ENCODE data around the gene MUC5AC.

Gene MUC5AC

DNA sequence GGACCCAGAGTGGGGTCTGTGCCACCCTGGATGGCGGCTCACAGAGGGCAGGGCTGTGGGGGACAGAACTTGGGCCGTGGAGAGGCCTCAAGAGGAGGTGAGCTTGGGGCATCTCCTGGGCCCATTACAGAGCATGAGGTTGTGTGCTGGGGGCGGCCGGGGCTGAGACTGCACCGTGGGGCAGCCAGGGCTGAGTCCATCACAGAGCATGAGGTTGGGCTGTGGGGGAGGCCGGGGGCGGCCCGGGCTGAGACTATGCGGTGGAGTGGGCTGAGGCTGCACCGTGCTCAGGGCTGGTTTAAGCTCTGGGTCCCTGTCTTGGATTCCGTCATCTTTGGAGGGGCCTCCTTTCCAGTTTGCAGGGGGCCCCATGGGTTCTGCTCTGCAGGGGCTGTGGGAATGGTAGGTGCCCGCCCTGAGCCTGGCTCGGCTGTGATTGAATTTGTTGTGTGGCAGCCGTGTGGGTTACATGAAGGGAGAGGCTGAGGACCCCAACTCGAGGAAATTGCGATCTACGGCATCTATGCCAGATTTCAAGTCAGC, 38.1 kb upstream of the MUC5AC start:
- H3K4me3 ChIP-seq (ENCODE audit: low read depth, low read length): no peak overlapping the region
- TF ChIP-seq, protein P1, sequence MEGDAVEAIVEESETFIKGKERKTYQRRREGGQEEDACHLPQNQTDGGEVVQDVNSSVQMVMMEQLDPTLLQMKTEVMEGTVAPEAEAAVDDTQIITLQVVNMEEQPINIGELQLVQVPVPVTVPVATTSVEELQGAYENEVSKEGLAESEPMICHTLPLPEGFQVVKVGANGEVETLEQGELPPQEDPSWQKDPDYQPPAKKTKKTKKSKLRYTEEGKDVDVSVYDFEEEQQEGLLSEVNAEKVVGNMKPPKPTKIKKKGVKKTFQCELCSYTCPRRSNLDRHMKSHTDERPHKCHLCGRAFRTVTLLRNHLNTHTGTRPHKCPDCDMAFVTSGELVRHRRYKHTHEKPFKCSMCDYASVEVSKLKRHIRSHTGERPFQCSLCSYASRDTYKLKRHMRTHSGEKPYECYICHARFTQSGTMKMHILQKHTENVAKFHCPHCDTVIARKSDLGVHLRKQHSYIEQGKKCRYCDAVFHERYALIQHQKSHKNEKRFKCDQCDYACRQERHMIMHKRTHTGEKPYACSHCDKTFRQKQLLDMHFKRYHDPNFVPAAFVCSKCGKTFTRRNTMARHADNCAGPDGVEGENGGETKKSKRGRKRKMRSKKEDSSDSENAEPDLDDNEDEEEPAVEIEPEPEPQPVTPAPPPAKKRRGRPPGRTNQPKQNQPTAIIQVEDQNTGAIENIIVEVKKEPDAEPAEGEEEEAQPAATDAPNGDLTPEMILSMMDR (IDR thresholded peaks at IDR 0.05; ENCODE audit: low read depth, low read length): no peak

DNA sequence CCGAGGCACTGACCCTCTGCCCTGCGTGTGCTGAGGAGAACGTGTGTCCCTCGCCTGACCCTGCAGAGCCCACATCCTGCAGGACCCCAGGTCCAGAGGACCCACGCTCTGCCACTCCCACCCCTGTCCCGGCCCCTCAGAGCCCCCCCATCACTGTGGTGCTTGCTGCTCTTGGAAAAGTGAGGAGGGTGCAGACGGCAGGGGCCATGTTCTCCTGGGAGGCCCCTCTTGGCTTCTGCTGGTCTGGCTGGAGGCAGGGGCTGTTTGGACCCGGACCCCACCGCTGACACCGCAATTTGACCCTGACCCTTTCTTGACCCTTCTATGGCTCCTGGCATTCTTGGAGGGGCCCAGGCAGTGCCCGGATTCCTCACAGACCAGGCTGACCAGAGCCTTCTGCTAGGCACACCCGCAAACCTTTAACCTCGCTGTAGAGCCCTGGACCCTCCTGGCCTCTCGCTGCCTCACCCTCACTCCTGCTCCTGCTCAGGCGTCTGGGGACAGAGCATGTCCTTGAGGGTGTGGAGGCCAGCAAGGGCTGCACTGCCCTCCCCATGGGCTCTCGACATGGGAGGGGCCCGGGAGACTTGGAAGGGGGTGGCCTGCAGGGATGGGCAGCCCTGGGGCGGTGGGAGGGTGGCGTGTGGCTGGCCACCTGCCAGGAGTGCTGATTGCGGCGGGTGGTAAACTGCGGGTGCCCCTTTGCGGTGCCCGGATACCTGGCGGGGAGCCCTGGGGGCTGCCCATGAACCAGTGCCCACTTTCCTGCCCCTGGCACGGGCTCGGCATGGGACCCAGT, 37.0 kb upstream of the MUC5AC start:
- TF ChIP-seq, protein P1 (IDR thresholded peaks at IDR 0.05; ENCODE audit: low read depth, low read length): no peak
- H3K4me3 ChIP-seq (ENCODE audit: low read depth, low read length): no peak overlapping the region

DNA sequence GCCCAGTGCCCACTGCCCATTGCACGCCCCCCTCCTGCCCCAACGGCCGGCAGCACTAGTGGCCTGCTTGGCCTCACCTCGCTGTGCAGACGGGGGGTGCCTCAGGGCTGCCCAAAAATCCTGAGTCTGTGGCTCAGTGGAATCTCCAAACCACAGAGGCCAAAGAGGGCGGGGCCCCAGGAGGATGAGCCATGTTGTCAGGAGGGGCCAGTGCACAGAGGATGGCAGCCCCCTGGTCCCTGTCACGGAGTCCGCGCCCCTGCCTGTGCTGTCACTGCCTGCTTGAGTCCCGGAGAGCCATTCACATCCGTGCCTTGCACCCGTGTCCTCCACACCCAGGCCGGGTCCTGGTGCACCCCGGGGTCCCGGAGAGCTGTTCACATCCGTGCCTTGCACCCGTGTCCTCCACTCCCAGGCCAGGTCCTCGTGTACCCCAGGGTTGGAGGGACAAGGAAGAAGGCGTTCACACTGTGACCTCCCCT, 36.4 kb upstream of the MUC5AC start:
- TF ChIP-seq, protein P1 (IDR thresholded peaks at IDR 0.05; ENCODE audit: low read depth, low read length): no peak

DNA sequence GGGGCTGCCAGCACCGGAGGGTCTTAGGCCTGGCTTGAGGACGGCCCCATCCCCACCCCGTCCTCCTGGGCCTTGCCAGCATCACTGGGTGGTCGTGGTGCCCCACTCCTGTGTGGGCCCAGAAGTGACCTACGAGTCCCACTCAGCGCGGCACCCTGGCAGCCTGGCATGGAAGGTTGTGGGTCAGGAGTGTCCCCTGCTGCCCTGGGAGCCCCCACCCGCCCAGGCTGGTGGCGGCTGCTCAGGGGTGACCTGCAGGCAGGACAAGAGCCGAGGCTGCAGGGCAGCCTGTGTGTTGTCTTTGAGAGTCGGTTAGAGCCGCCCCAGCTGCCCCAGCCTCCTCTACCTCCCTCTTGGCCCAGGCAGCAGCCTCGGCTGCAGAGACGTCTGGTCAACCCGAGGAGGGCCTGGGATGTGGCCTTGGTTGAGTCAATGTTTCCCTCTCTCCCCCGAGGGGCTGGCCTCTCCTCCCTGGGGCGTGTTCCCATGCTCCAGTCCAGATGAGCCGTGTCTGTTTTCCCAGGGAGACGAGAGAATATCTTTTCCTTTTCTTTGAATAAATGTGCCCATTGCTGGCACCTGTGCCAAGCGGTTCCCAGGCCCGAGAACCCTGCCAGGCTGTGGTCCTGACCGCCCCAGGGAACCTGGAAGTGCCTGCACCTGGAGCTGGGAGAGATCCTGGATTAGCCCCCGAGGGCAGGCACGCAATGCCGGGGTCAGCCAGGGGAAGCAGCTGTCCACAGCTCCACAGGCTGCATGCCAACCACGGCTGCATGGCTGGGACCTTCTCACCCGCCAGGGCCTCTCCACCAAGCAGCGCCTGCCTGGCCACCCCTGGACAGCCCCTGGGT, 35.7 kb upstream of the MUC5AC start:
- TF ChIP-seq, protein P1 (IDR thresholded peaks at IDR 0.05; ENCODE audit: low read depth, low read length): no peak
- H3K4me3 ChIP-seq (ENCODE audit: low read depth, low read length): no peak overlapping the region

More for the DNA sequence above, 36.4 kb upstream of the MUC5AC start:
- H3K4me3 ChIP-seq (ENCODE audit: low read depth, low read length): no peak overlapping the region

DNA sequence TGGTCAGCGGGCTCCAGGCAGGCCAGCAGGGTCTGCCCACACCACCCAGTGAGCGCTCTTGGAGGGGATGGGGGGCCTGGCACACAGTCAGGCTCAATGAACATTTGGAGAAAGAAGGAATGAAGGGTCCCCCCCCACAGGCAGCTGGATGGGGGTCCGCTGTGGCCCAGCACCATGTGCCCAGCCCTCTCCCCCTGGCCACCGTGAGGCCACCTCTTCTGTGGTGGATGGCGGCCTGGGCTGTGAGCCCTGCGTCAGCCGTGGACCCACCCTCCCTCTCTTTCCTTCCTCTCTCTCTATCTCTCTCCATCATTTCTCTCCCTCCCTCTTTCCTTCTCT, 35.1 kb upstream of the MUC5AC start:
- no peak overlapping the region for H3K4me3 ChIP-seq (ENCODE audit: low read depth, low read length)
- TF ChIP-seq, protein P1 (IDR thresholded peaks at IDR 0.05; ENCODE audit: low read depth, low read length): no peak

DNA sequence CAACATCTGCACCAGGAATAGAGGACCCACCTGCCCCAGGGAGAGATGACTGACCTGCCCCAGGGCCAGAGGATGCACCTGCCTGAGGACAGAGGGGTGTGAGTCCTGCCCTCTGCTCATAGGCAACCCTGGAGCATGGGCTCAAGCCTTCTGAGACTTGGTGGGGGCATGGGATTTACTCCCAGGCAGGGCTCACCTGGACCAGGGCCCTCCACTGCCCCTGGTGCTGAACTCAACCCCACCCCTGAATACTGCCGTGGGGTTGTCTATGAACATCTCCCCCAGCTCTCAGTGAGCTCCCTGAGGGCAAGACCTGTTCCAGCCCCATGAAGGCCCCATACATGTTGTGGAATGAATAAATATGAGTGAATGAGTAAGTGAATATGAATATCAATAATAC, 33.8 kb upstream of the MUC5AC start:
- no peak overlapping the region for H3K4me3 ChIP-seq (ENCODE audit: low read depth, low read length)
- TF ChIP-seq, protein P1 (IDR thresholded peaks at IDR 0.05; ENCODE audit: low read depth, low read length): no peak
